DND-41 (cell line): ENCODE data around the gene TRAPPC2L.

Source experiments
- ATAC-seq: fragments of 200-7000 bp; cut with Tn5 transposase; 3 replicates; pipeline ENCODE4 v1.9.1; 2021; ENCODE audit warnings: low read depth; ENCODE audit not compliant: insufficient read depth
- DNase-seq: peaks from one replicate; pipeline ENCODE4 v3.0.0-alpha.2; 2020
- H2AFZ ChIP-seq: 2 replicates; pipeline ENCODE4 v1.6.0; 2012; ENCODE audit warnings: low read depth, low read length
- H3K27ac ChIP-seq: 2 replicates; pipeline ENCODE4 v1.5.1; 2012; ENCODE audit warnings: low read length, inconsistent platforms
- H3K27me3 ChIP-seq: fragments of 200-600 bp; sonication (generic); 2 replicates; pipeline ENCODE4 v1.6.0; 2012; ENCODE audit warnings: low read length, mild to moderate bottlenecking, inconsistent platforms; ENCODE audit not compliant: insufficient read depth, poor library complexity
- H3K36me3 ChIP-seq: 2 replicates; pipeline ENCODE4 v1.5.1; 2012; ENCODE audit warnings: low read length, inconsistent platforms; ENCODE audit not compliant: insufficient read depth
- H3K4me1 ChIP-seq: 2 replicates; pipeline ENCODE4 v1.5.1; 2012; ENCODE audit warnings: mild to moderate bottlenecking, low read length; ENCODE audit not compliant: insufficient read depth
- H3K4me2 ChIP-seq: 2 replicates; pipeline ENCODE4 v1.6.0; 2012; ENCODE audit warnings: mild to moderate bottlenecking, moderate library complexity, low read length, inconsistent platforms; ENCODE audit not compliant: insufficient read depth
- H3K4me3 ChIP-seq, 2 experiments: fragments of 200-600 bp in 1 of 2; shearing (Covaris generic) in 1 of 2; 2 replicates each; pipeline ENCODE4 v1.5.1; 2012 to 2016; ENCODE audit warnings: inconsistent platforms in 2 of 2, low read length in 2 of 2, mild to moderate bottlenecking in 2 of 2, low read depth in 1 of 2, moderate library complexity in 1 of 2
- H3K79me2 ChIP-seq: 2 replicates; pipeline ENCODE4 v1.6.0; 2012; ENCODE audit warnings: low read length, inconsistent platforms; ENCODE audit not compliant: insufficient read depth
- H3K9ac ChIP-seq: 2 replicates; pipeline ENCODE4 v1.6.0; 2012; ENCODE audit warnings: low read depth, mild to moderate bottlenecking, inconsistent platforms, low read length, moderate library complexity
- H3K9me3 ChIP-seq: 2 replicates; pipeline ENCODE4 v1.5.1; 2012; ENCODE audit warnings: low read length, moderate library complexity, mild to moderate bottlenecking, inconsistent platforms; ENCODE audit not compliant: insufficient read depth, severe bottlenecking
- H4K20me1 ChIP-seq: 2 replicates; pipeline ENCODE4 v1.6.0; 2012; ENCODE audit warnings: low read length; ENCODE audit not compliant: insufficient read depth
- CTCF ChIP-seq: IDR thresholded peaks from 2 replicates; pipeline ENCODE4 v1.5.1; 2012; ENCODE audit warnings: borderline replicate concordance, low read length, moderate library complexity, mild to moderate bottlenecking; ENCODE audit not compliant: poor library complexity, severe bottlenecking; ENCODE audit errors: extremely low read depth
- EZH2 ChIP-seq: IDR thresholded peaks from 3 replicates; pipeline ENCODE4 v1.6.1; 2012; ENCODE audit warnings: borderline replicate concordance, low read depth, mild to moderate bottlenecking, moderate library complexity, low read length, inconsistent platforms; ENCODE audit not compliant: severe bottlenecking

TRAPPC2L gene

GRCh38 chr16:88831838-88832237 lies 25.1 kb upstream of the TRAPPC2L start:
- DNase-seq, result no peak
- H3K4me1 ChIP-seq, result no peaks in the 10 kb centered on the region
- no peaks in the 10 kb centered on the region for H3K79me2 ChIP-seq
- ATAC-seq, result no peak
- H4K20me1 ChIP-seq, result no peaks in the 10 kb centered on the region
- peaks cover 12% of the 10 kb centered on the region; the same call in 1 of the 2 replicates for H3K36me3 ChIP-seq
- H3K27ac ChIP-seq, result no peak overlapping the region
- H3K9me3 ChIP-seq, result no peaks in the 10 kb centered on the region
- H3K27me3 ChIP-seq, result no peaks in the 10 kb centered on the region
- H2AFZ ChIP-seq, result no peak overlapping the region
- no peak overlapping the region for H3K4me2 ChIP-seq
- TF ChIP-seq EZH2, result no peak
- no peak for TF ChIP-seq CTCF
- no peak overlapping the region for H3K4me3 ChIP-seq
- no peak overlapping the region for H3K9ac ChIP-seq

- Histone ChIP-seq H2AFZ (no peak overlapping the region), H3K9me3 (no peaks in the 10 kb centered on the region), H3K4me2 (no peak overlapping the region), H3K27ac (no peak overlapping the region), H3K36me3 (peaks cover 12% of the 10 kb centered on the region; the same call in 1 of the 2 replicates), H3K4me3 (no peak overlapping the region), H3K27me3 (no peaks in the 10 kb centered on the region), H3K9ac (no peak overlapping the region), H3K79me2 (no peaks in the 10 kb centered on the region), H4K20me1 (no peaks in the 10 kb centered on the region), H3K4me1 (no peaks in the 10 kb centered on the region)
- DNase-seq (no peak), ATAC-seq (no peak)
- TF ChIP-seq EZH2 (no peak), CTCF (no peak)
Measured at GRCh38 chr16:88833086-88833485, 23.8 kb upstream of the TRAPPC2L start.

GRCh38 chr16:88834670-88835069 lies 22.3 kb upstream of the TRAPPC2L start:
- ATAC-seq, result no peak

More at GRCh38 chr16:88834670-88835069, 22.3 kb upstream of the TRAPPC2L start:
- Histone ChIP-seq H3K27me3 (no peaks in the 10 kb centered on the region), H3K4me1 (no peaks in the 10 kb centered on the region), H3K9me3 (no peaks in the 10 kb centered on the region), H3K4me2 (no peak overlapping the region), H2AFZ (no peak overlapping the region), H3K9ac (no peak overlapping the region), H3K27ac (no peak overlapping the region), H4K20me1 (no peaks in the 10 kb centered on the region), H3K79me2 (no peaks in the 10 kb centered on the region), H3K36me3 (peaks cover 22% of the 10 kb centered on the region), H3K4me3 (no peak overlapping the region)
- TF ChIP-seq CTCF (no peak), EZH2 (no peak)
- no peak for DNase-seq
